GM12878 (cell line): ENCODE measurements around the gene CLEC16A. TPM values are rescaled to one million over a fixed set of nuclear protein-coding genes. Genes with fewer than 3 reads are reported as not detected.

ENCODE experiments used
- ASH2L ChIP-seq: fragments of 300-600, 200-600 bp; sonication (generic); IDR thresholded peaks from 2 replicates; pipeline ENCODE4 v1.6.1; 2017; ENCODE audit warnings: low read depth, mild to moderate bottlenecking, borderline replicate concordance
- BMI1 ChIP-seq: fragments of 450-650 bp; IDR thresholded peaks from 2 replicates; pipeline ENCODE4 v1.6.1; 2016; ENCODE audit warnings: mild to moderate bottlenecking, moderate library complexity, borderline replicate concordance
- BRCA1 ChIP-seq: IDR thresholded peaks from 2 replicates; pipeline ENCODE4 v1.6.1; 2011; ENCODE audit warnings: low read depth, low read length, improper control_type of control experiment
- CEBPB ChIP-seq, 2 experiments: fragments of 150-350 bp in 1 of 2; IDR thresholded peaks; 2 replicates each; pipeline ENCODE4 v1.6.1; 2012 to 2014; ENCODE audit warnings: low read depth in 2 of 2, low read length in 2 of 2, borderline replicate concordance in 1 of 2, inconsistent platforms in 1 of 2
- EP300 ChIP-seq, 2 experiments: fragments of 150-350 bp in 1 of 2; IDR thresholded peaks; 2 replicates each; pipeline ENCODE4 v1.6.1; 2011 to 2012; ENCODE audit warnings: low read depth in 2 of 2, low read length in 2 of 2, borderline replicate concordance in 1 of 2, improper control_type of control experiment in 1 of 2, inconsistent platforms in 1 of 2; ENCODE audit not compliant: control insufficient read depth in 1 of 2
- ETV6 ChIP-seq, 2 experiments: fragments of 450-650 bp in 1 of 2; IDR thresholded peaks in 1 of 2; conservative IDR thresholded peaks in 1 of 2; 2 replicates each; pipeline ENCODE4 v1.6.1; 2014; ENCODE audit warnings: antibody characterized with exemption in 1 of 2, borderline replicate concordance in 1 of 2, low read depth in 1 of 2, mild to moderate bottlenecking in 1 of 2, moderate library complexity in 1 of 2
- IKZF2 ChIP-seq, 2 experiments: fragments of 450-650 bp; IDR thresholded peaks; 2 replicates each; pipeline ENCODE4 v1.6.1; 2017; ENCODE audit warnings: mild to moderate bottlenecking in 2 of 2, moderate library complexity in 2 of 2
- KDM1A ChIP-seq: fragments of 200-600 bp; sonication (generic); IDR thresholded peaks from 2 replicates; pipeline ENCODE4 v1.6.1; 2016; ENCODE audit warnings: borderline replicate concordance
- LARP7 ChIP-seq: fragments of 450-650 bp; IDR thresholded peaks from 2 replicates; pipeline ENCODE4 v1.6.1; 2017; ENCODE audit warnings: mild to moderate bottlenecking
- MEF2B ChIP-seq: fragments of 450-650 bp; IDR thresholded peaks from 2 replicates; pipeline ENCODE4 v1.6.1; 2018; ENCODE audit warnings: mild to moderate bottlenecking, moderate library complexity; ENCODE audit not compliant: partially characterized antibody, poor library complexity, severe bottlenecking
- MTA2 ChIP-seq: fragments of 450-650 bp; IDR thresholded peaks from 2 replicates; pipeline ENCODE4 v1.6.1; 2016; ENCODE audit warnings: low read depth, mild to moderate bottlenecking, moderate library complexity
- MYC ChIP-seq: IDR thresholded peaks from 2 replicates; pipeline ENCODE4 v1.6.1; 2011; ENCODE audit warnings: mild to moderate bottlenecking, low read length, moderate library complexity, inconsistent platforms; ENCODE audit not compliant: insufficient read depth, insufficient replicate concordance, insufficient read length, severe bottlenecking
- POU2F2 ChIP-seq: IDR thresholded peaks from 3 replicates; pipeline ENCODE4 v1.6.1; 2011; ENCODE audit warnings: low read depth, mild to moderate bottlenecking, low read length, borderline replicate concordance
- TAF1 ChIP-seq: IDR thresholded peaks from 2 replicates; pipeline ENCODE4 v1.6.1; 2011; ENCODE audit warnings: mild to moderate bottlenecking, low read depth, low read length, borderline replicate concordance
- ZNF687 ChIP-seq: fragments of 450-650 bp; IDR thresholded peaks from 2 replicates; pipeline ENCODE4 v1.6.1; 2017; ENCODE audit warnings: mild to moderate bottlenecking, moderate library complexity
- polyA plus RNA-seq, 11 experiments: library from polyadenylated mRNA; depleted of rRNA in 4 of 11; unstranded in 6 of 11; stranded (reverse) in 5 of 11; fragments of >200 nt; fragmentation: Nextera tagmentation in 4 of 11; fragmentation: Illumina TruSeq in 1 of 11; extraction: Ambion mirVana in 4 of 11; extraction: Trizol in 1 of 11; gene quantifications; 1 replicate in 1 of 11; 2 replicates in 10 of 11; pipeline versions ENCODE4 v1.2.1 to v1.2.3, GENCODE V29; 2011 to 2016; ENCODE audit warnings: inconsistent platforms in 2 of 11, missing spikeins in 2 of 11, low read depth in 1 of 11
- total RNA-seq, 4 experiments: library from RNA; depleted of rRNA in 3 of 4; stranded (reverse); fragments of >200 nt in 3 of 4; fragmentation: Illumina TruSeq in 1 of 4; extraction: Trizol in 1 of 4; gene quantifications; 2 replicates each; pipeline versions ENCODE4 v1.2.1 to v1.2.3, GENCODE V29; 2013 to 2021
- TF ChIP-seq, protein P1 (sequence below): IDR thresholded peaks from 2 replicates; pipeline ENCODE4 v1.6.1; 2011; ENCODE audit warnings: borderline replicate concordance, low read depth, mild to moderate bottlenecking, moderate library complexity, low read length; ENCODE audit not compliant: insufficient read depth, poor library complexity, severe bottlenecking
- TF ChIP-seq, protein P2 (sequence below): fragments of 450-650 bp; IDR thresholded peaks from 2 replicates; pipeline ENCODE4 v1.6.1; 2016; ENCODE audit warnings: mild to moderate bottlenecking, moderate library complexity, borderline replicate concordance

Gene CLEC16A
- total and polyA plus RNA-seq, 10 of the 15 experiments (the other 5 are each of a cell fraction or from before 2014, with no cell fraction given): 1.5 to 28.8 (median 19.2) TPM

DNA sequence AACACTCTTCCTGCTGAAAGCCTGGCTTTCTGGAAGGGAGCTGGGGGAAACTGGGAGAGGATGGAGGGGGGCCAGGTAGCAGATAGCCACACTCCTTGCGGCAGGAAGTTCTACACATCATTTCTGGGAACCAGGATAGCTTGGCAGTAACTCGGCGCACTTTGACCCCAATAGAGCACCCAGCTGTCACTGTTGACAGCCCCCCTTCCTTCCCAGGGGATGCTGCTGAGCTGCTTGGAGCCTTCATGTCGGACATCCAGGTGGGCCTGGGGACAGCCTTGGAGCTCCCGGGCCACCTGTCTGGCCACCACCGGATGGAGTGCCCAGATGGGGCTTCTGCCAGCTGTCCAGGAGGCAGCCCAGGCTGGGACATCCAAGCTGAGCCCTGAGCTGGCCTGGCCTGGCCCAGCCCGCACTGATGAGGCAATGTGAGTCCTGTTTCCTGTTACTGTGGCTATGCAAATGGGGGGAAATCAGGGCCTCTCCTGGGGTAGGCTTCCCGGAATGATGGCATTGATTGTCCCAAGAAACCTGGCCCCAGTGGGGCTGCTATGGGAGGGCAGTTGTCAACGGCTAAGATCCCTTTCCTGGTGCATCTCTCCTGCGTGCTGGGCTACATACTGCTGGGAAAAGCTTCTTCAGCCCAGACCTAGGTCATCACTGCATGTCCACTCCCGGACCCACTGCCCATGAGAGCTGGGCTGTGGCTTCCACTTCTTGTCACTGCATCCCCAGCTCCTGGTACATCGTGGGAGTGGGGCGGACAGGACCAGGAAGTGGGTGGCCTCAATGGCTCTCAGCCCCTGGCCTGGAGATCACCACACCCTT, 261.6 kb downstream of the CLEC16A start (continued):
- TF ChIP-seq, protein P1, sequence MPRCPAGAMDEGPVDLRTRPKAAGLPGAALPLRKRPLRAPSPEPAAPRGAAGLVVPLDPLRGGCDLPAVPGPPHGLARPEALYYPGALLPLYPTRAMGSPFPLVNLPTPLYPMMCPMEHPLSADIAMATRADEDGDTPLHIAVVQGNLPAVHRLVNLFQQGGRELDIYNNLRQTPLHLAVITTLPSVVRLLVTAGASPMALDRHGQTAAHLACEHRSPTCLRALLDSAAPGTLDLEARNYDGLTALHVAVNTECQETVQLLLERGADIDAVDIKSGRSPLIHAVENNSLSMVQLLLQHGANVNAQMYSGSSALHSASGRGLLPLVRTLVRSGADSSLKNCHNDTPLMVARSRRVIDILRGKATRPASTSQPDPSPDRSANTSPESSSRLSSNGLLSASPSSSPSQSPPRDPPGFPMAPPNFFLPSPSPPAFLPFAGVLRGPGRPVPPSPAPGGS: no peak
- no peak for TF ChIP-seq MEF2B
- peak; percentile 98; the same call in 2 of the 3 replicates for TF ChIP-seq POU2F2
- peak in 1 of 2 experiments; percentile 80; a peak in 2 of 4 replicates for TF ChIP-seq ETV6 (conservative IDR thresholded peaks at IDR 0.05 in 1 of 2, IDR thresholded peaks at IDR 0.05 in 1 of 2; ENCODE audit: borderline replicate concordance in 1 of 2, low read depth in 1 of 2)
- TF ChIP-seq ZNF687: no peak; the same call in none of the 2 replicates
- TF ChIP-seq LARP7: no peak
- TF ChIP-seq EP300 (IDR thresholded peaks at IDR 0.05; ENCODE audit: borderline replicate concordance in 1 of 2, control insufficient read depth in 1 of 2, low read depth in 2 of 2, low read length in 2 of 2): peak in 1 of 2 experiments; percentile 8; a peak in 1 of 4 replicates
- TF ChIP-seq, protein P2, sequence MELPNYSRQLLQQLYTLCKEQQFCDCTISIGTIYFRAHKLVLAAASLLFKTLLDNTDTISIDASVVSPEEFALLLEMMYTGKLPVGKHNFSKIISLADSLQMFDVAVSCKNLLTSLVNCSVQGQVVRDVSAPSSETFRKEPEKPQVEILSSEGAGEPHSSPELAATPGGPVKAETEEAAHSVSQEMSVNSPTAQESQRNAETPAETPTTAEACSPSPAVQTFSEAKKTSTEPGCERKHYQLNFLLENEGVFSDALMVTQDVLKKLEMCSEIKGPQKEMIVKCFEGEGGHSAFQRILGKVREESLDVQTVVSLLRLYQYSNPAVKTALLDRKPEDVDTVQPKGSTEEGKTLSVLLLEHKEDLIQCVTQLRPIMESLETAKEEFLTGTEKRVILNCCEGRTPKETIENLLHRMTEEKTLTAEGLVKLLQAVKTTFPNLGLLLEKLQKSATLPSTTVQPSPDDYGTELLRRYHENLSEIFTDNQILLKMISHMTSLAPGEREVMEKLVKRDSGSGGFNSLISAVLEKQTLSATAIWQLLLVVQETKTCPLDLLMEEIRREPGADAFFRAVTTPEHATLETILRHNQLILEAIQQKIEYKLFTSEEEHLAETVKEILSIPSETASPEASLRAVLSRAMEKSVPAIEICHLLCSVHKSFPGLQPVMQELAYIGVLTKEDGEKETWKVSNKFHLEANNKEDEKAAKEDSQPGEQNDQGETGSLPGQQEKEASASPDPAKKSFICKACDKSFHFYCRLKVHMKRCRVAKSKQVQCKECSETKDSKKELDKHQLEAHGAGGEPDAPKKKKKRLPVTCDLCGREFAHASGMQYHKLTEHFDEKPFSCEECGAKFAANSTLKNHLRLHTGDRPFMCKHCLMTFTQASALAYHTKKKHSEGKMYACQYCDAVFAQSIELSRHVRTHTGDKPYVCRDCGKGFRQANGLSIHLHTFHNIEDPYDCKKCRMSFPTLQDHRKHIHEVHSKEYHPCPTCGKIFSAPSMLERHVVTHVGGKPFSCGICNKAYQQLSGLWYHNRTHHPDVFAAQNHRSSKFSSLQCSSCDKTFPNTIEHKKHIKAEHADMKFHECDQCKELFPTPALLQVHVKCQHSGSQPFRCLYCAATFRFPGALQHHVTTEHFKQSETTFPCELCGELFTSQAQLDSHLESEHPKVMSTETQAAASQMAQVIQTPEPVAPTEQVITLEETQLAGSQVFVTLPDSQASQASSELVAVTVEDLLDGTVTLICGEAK: no peak
- no peak for TF ChIP-seq MTA2
- 0 out of 2 replicates have a peak, but pooled peaks have one; percentile 13 for TF ChIP-seq TAF1
- TF ChIP-seq BMI1: no peak
- TF ChIP-seq ASH2L: no peak
- TF ChIP-seq KDM1A: no peak
- no peak for TF ChIP-seq BRCA1
- peak; percentile 51 to 61; a peak in 3 of 4 replicates for TF ChIP-seq IKZF2 (IDR thresholded peaks at IDR 0.05)
- TF ChIP-seq CEBPB (IDR thresholded peaks at IDR 0.05; ENCODE audit: borderline replicate concordance in 1 of 2, low read depth in 2 of 2, low read length in 2 of 2): peak in 1 of 2 experiments; percentile 7; a peak in 1 of 4 replicates
- TF ChIP-seq MYC: no peak
